RWPE1 (cell line): ENCODE measurements around the gene SUN2.
A peak's percentile ranks its signal among the peaks of the same experiment; 100 is the strongest.

ENCODE experiments used
- CTCF ChIA-PET: fragments of 350-600 bp; sonication (Branson Sonifier 250); formaldehyde crosslinking; extraction: SDS; loops from one replicate; lab custom pipeline; 2021; lab: Yijun Ruan, JAX
- POLR2A ChIA-PET: fragments of 400-600 bp; formaldehyde crosslinking; extraction: SDS; loops from one replicate; lab custom pipeline; 2020; ENCODE audit warnings: antibody characterized with exemption; ENCODE audit not compliant: low non-redundant PET; lab: Yijun Ruan, JAX
- DNase-seq: peaks from one replicate; pipeline ENCODE4 v3.0.0; 2012; ENCODE audit warnings: low spot score
- H3K27ac ChIP-seq: fragments of 450-650 bp; 2 replicates; pipeline ENCODE4 v1.5.1; 2017
- CTCF ChIP-seq: fragments of 450-650 bp; conservative IDR thresholded peaks from 2 replicates; pipeline ENCODE4 v1.5.1; 2017; ENCODE audit warnings: low read depth, mild to moderate bottlenecking

SUN2 gene

GRCh38 chr22:38738475-38739070 is 17.2 kb downstream of the SUN2 start:
- peak overlapping the region; percentile 73 for H3K27ac ChIP-seq
- DNase-seq: no peak
- CTCF ChIA-PET: no interaction called here
- no peak for TF ChIP-seq CTCF
- POLR2A ChIA-PET: no interaction called here

- H3K27ac ChIP-seq: peak overlapping the region; percentile 73
- DNase-seq: no peak
- CTCF ChIA-PET: interaction anchor here (1.3 kb wide), 1 partner anchor 12 kb away, joined by 3 read pairs; no protein-coding TSS in a partner anchor
These were observed 18.3 kb downstream of the SUN2 start for GRCh38 chr22:38737302-38738060.

DNA sequence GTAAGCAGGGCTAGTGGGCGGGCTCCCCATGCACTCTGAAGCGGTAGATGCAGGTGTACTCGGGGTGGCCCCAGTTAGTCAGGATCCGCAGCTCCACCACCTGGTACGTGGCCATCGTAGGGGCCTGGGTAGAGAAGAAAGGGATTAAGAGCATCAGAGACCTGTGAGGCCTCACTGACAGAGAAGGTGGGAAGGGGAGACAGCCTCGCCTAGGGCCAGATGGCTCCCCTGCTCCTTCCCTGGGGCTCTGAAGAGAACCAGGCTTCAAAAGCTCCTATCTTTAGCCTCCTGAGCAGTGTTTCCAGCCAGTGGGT is 19.6 kb downstream of the SUN2 start:
- TF ChIP-seq CTCF: no peak
- POLR2A ChIA-PET: no interaction called here
- CTCF ChIA-PET: interaction anchor here (0.9 to 1.3 kb wide), 2 partner anchors 11 to 30 kb away, joined by 3 read pairs; no protein-coding TSS in a partner anchor
- DNase-seq: no peak
- H3K27ac ChIP-seq: peak overlapping the region; percentile 73

More at GRCh38 chr22:38737302-38738060, 18.3 kb downstream of the SUN2 start:
- POLR2A ChIA-PET: no interaction called here
- TF ChIP-seq CTCF: no peak

DNA sequence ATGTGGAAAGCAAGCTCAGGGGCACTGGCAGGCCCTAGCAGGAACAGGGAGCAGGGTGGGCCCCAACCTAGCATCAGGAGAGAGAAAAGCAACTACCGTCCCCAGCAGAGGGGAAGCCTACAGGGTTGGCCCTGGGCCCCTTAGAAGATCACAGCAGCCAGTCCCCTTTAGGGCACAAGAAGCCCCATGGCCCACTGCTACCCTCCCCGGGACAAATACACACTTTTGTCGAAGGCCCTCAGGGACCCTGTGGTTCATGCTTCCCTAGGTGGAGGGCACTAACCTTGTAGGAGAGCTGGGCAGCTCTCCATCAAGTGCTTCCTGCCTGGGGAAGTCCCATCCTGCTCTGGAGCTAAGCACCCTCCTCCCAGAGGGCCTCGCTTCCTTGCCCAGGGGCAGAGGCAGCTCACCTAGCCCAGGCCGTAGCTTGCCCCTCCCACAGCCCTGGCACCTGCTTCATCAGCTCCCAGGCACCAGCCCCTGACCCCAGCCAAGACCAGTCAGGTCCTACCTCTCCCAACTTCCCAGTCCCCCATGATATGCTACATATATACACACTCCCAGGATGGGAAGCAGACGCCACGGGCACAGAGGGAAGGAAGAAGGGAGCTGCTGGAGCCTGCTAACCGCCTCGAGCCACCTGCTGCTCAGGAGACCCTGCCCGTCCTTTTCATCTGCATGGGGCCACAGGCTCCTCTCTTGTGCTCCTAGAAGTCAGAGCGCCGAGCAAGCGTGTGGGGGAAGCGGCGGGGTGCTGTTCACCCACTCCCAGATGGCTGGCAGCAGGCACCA is 20.1 kb downstream of the SUN2 start:
- POLR2A ChIA-PET: no interaction called here
- no peak for TF ChIP-seq CTCF
- H3K27ac ChIP-seq: peak overlapping the region; percentile 73
- DNase-seq: no peak
- CTCF ChIA-PET: interaction anchor here (0.7 to 0.9 kb wide), 2 partner anchors 13 to 30 kb away, joined by 3 read pairs; no protein-coding TSS in a partner anchor

- H3K27ac ChIP-seq: peak overlapping the region; percentile 73
- no peak for DNase-seq
- CTCF ChIA-PET: interaction anchor here (0.6 to 0.9 kb wide), 2 partner anchors 31 to 83 kb away, joined by 3 read pairs; no protein-coding TSS in a partner anchor
- POLR2A ChIA-PET: no interaction called here
- no peak for TF ChIP-seq CTCF
These were observed 20.7 kb downstream of the SUN2 start for GRCh38 chr22:38735126-38735464.

GRCh38 chr22:38734421-38735100 is 21.2 kb downstream of the SUN2 start:
- H3K27ac ChIP-seq: peak overlapping the region; percentile 73
- POLR2A ChIA-PET: no interaction called here
- TF ChIP-seq CTCF: no peak
- no peak for DNase-seq
- CTCF ChIA-PET: interaction anchor here (0.6 kb wide), 3 partner anchors 11 to 83 kb away, joined by 3 read pairs; no protein-coding TSS in a partner anchor
